DMS114 treated with DMSO at 0.1 percent for 48 hours (cell line): ENCODE data around the gene KRTAP19-6.
"Not testable (repeated sequence)": the region's sequence is repeated elsewhere in the genome, so short reads cannot be mapped to it uniquely, and the experiment has no call there.

Source experiments
- DNase-seq: peaks from one replicate; lab custom pipeline; 2025; ENCODE audit not compliant: unreplicated experiment; lab: John Stamatoyannopoulos, UW

Gene KRTAP19-6, protein sequence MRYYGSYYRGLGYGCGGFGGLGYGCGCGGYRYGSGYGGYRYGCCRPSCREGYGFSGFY

DNA sequence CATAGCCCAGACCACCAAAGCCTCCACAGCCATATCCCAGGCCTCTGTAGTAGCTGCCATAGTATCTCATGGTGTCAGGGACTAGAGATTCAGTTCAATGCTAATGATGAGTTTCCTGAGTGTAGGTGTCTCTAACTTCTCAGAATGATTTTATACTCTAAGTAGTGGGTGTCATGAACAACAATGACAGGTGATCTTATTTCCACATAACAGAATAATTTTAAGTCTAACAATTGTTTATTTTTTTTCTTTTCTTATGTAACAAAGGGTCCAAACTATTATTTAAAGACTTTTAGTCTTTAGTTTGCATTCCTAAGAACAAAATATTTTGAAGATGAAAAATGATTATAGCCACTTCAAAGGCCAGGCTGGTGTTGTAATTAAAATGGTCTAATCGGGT is at the start of gene KRTAP19-6:
KRTAP19-6 (minus strand) TSS at position 101 of the 400 bp plus-strand sequence; CDS start at position 70, 31 bp downstream.
- DNase-seq = no peak

DNA sequence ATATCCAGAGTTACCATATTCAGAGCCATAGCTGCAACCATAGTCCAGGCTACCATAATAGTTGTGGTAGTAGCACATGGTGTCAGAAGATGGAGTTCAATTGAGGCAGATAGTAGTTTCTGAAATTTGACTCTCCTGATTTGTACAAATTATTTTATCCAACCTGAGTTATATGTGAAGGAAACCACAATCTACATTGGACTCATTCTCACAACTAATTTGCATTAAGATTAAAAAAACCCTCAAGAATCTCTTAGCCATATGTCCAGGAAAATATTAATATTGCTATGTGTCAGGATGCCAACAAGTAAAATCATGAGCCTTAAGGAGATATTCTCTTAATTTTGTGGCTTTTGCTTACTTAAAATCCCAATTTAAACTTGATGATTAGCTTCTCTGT is 48.6 kb upstream of the KRTAP19-6 start, which contains the start of gene KRTAP22-2:
KRTAP22-2 (minus strand) TSS at position 101 of the 400 bp plus-strand sequence.
- no peak for DNase-seq

DNA sequence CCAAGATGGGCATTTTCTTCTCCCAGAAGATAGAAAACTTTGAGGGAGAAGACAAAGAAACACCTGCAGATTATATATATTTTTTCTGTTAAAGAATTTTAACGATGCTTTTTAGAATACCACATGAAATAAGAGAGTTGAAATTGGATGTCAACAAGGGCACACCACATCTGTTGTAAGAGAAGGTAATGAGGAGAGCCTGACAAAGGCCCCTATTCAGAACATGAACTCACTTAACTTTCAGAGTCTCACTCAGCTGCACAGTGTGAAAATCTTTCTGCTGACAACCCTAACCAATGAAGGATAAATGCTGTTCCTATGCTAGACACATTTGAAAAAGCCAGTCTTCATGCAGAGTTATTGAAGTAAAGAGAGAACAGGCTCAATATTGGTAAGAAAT is 41.2 kb upstream of the KRTAP19-6 start:
- DNase-seq = no peak

DNA sequence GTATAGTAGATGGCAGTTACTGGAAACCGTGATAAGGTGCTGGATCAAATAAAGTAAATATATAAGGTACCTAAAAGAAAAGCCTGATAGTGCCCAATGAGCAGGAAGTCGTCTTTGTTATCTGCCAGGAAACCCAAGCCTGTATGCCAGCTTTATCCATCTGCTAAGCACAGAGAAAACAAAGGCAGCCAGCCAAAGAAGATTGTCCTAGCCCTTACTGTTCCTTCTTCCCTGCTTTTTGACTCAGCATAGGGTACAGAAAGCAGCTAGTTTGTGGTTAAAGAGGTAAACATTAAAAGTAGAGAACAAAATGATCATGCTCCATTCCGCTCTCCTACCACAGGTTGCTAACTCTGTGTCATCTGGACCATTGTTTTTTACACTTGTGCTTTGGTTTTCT is 38.5 kb upstream of the KRTAP19-6 start:
- DNase-seq = no peak

DNA sequence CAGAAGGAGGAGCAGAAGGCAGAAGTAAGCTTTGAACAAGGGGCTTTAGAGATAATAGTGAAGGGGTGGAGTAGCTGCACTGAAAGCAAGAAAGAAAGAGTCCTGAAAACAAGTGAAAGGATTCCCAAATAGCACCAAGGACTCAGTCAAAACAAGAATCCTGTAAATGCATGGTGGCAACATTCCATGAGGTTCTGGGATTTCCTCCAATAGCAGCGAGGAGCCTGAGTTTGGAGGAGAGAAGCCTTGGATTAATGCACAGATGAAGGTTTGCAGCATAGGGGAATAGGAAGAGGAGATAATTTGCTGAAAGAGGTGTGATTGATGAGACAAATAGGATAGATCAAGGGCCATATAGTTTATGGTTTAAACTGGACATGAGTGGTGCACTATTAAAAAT is 37.7 kb upstream of the KRTAP19-6 start:
- no peak for DNase-seq

DNA sequence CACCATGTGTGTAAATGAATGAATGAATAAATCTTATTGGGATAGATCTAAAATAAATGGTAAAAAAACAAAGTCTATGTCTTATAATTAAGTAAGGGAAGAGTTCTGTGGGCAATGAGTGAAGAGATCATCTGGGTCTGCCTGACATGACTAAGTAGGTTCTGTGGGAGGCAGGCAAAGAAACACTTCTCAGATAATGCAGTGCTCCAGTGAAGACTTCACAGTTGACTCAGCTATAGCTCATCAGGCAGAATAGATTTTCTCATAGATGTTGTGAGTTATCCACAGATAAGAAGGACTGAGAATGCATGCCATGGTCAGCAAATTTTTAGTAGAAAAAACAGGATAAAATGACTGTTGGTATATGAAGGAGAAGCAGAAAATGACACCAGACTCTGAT is 36.1 kb upstream of the KRTAP19-6 start:
- DNase-seq = no peak

DNA sequence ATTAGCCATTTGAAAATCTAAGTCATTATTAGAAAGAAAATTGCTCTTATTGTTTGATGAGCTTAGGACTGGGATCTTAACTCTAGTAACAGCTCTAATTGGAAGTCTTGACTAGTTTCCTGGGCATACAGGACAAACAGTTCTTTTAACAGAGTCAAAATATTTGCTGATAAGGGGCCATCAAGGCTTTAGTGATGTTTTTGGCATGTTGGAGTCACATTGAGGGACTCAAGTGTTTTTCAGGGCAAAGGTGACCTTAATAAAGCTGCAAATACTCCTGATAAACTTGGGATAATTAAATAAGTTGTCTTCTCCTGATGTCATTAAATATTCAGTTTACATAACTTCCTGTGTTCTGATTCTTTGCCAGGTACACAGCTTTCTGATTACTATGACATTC is 26.0 kb upstream of the KRTAP19-6 start:
- no peak for DNase-seq

DNA sequence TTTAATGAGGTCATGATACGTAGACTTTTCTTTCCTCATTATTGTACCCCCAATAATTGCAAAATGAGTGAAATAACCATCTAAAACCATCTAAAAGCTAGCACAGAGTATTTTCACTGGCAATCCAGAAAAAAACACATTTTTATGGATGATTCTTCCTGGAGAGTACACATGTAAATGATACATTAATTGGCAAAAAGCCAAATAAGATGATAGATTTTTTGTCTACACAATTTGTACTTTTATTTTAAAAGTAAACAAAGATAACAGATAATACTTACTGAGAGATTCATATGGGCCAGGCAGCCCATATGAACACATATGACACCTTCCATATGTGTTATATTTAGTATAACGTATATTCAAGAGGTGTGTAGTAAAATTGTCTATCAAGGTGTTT is 22.0 kb upstream of the KRTAP19-6 start:
- no peak for DNase-seq

DNA sequence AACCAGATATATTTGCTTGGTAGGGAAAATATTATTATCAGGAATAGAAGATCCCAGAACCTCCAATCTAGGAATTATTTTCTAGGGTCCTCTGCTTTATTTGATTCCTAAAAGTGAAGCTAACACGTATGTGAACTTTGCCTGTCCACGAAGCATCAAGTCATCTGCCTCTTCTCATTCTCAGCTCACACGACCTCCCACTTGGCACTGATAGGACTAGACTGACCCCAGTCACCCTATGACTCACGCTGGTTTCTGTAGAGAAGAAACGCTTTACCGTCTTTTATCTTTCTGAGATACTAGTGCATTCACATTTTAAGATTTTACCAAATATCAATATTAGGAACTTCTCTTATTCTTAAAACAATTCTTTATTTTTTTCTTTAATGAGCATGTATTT is 21.4 kb upstream of the KRTAP19-6 start:
- no peak for DNase-seq

DNA sequence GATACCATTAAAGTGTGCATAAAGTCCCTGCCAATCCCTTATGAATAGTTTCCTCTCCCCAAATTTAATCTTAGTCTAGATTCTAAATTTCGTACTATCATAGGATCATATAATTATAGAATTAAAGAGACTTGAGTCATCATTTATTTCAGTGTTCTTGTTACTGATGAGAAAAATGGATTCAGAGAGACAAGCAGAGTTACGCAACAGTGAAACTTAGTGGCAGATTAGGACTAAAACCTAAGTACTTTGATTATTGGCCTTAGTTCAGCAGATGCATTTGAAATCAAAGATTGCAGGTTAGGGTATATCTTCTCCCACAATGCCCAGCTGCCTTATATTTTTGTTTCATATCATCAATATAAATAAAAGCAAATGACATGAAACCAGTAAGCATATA is 20.3 kb upstream of the KRTAP19-6 start:
- no peak for DNase-seq

DNA sequence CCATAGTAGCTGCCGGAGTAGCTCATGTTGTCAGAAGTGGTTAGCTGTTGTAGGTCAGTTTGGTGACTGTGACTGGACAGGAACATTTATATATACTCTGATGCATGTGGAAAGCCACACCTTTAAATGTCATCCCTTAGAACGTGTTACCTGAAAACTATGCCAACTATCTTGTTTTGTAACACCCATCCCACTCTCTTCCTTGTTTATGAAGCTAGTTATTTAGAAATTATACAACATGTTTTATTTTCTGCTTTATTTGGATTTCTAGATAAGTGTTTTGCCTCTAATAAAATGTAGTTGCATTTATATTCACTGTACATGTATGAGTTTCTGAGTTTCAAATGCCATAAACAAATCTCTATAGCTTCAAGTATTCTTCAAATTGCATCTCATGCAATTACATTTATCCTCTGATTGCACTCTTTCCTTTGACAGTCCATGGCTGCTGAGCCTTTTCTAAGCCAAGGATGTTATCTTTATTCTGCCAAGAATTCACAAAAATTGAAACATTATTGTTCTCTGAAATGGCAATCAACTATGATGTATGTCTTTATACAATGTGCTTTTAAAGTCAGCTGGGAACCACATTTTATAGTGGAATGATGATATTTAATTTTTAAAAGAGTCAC is 19.7 kb upstream of the KRTAP19-6 start, which contains the start of gene KRTAP19-7:
KRTAP19-7 (minus strand) TSS at position 51 of the 632 bp plus-strand sequence; CDS start at position 26, 25 bp downstream.
- DNase-seq = no peak

DNA sequence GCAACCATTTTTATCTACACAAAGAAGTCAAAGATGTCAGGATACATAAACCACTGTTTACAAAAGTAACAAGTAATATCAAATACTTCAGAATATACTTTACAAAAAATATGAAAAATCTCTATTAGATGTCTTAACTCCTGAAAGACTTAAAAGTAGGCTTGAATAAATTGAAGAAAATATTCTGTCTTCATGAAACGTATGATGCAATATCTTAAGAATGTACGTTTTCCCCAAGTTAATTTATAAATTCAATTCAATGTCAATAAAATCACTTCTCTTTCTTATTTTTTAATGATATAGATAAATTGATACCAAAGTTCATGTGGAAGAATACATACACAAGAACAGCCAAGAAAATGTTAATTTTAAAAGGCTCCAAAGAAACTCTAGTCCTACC is 13.4 kb upstream of the KRTAP19-6 start:
- no peak for DNase-seq

DNA sequence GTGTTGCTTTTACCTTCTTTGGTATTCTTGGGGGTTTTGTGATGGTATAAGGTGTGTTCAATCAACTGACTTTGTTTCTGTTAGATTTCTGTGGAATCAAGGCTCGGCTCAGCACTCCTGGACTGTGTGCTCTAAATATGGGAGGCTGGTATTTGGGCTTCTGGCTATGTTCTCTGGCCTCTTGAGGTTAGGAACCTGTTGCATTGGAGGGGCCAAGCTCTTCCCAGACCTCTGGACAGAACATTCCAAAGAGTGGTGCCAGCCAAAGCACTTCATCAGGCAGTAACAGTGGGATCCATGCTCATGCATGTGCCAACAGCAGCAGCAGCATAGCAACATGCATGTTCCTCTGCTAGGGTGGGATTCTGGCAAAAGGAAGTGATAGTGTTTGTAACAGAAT is 11.1 kb upstream of the KRTAP19-6 start:
- DNase-seq = no peak

DNA sequence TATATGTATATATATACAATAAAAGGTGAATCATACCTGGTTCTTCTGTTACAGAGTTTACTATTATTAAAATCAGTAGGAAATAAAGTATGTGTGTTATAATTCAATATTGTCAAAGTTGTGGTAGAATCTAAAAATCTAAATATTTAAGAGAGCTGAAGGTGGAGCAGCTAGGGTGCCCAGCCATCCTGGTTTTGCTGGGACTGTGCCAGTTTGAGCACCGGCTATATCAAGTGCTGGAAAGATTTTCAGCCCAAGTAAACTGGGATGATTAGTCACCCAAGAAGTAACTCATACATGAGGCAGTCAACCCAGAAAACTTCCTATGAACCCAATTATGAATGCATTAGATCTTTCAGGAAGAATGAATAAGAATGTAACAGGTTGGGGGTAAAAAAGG is 22.8 kb downstream of the KRTAP19-6 start:
- DNase-seq = no peak

DNA sequence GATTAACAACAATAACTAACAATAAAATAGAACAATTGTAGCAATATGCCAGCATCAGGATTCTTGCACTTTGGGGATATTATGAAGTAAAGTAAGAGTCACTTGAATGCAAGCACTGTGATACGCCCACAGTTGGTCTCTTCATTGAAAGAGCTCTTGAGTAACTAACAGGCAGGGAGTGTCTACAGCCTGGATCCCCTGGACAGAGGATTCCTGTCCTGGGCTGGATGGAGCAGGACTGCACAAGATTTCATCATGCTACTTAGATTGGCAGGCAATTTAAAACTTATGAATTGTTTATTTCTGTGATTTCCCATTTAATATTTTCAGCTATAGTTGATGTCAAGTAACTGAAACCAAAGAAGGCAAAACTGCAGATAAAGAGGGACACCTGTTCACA is 26.0 kb downstream of the KRTAP19-6 start:
- no peak for DNase-seq

DNA sequence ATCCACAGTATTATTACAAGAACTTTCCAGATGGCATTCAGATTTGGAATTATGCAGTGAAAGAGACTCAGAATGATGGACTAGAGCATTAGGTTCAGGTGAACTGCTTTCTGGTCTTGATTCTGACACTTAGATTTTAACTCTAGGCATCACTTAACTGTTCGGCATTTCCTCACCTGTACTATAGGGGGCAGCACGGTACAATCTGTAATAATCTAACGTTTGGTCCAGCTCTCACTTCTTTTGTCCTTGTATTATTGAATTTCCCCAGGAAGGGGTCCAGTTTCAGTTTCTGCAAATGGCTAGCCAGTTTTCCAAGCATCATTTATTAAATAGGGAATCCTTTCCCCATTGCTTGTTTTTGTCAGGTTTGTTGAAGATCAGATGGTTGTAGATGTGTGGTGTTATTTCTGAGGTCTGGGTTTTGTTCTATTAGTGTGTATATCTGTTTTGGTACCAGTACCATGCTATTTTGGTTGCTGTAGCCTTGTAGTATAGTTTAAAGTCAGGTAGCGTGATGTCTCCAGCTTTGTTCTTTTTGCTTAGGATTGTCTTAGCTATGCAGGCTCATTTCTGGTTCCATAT is 36.0 kb downstream of the KRTAP19-6 start:
- not testable (repeated sequence) for DNase-seq

DNA sequence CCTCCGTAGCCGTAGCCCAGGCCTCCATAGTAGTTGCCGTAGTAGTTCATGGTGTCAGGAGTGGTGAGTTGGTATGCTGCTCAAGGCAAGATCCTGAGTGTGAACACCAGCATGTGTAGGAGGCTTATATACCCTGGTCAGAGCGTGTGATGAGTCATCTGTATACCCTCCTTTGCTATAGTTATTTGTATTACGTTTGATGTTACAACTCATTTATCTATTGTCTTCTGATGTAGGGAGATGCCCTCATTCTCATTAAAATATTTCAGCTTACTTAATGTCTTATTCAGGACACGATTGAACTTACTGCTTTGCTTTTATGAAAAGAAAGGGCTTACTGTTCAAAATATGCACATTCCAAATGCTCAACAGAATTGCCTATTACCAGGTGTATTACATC is 39.6 kb downstream of the KRTAP19-6 start, which contains the start of gene KRTAP19-5:
KRTAP19-5 (minus strand) TSS at position 101 of the 400 bp plus-strand sequence; CDS start at position 50, 51 bp downstream.
- no peak for DNase-seq

DNA sequence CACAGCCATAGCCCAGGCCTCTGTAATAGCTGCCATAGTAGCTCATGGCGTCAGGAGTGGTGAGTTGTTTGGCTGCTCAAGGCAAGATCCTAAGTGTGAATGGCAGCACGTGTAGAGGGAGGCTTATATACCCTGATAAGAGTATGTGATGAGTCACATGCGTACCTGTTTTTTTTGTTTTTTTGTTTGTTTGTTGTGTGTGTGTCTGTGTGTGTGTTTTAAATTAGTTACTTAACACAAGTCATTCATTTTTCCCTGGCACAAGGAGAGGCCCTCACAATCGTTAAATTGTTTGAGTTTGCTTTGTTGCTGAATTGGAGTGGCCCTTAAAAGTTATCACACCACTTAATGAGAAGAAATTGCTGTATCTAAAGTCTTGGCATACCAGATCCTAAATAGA is 44.6 kb downstream of the KRTAP19-6 start, which contains the start of gene KRTAP19-4:
KRTAP19-4 (minus strand) TSS at position 101 of the 400 bp plus-strand sequence; CDS start at position 46, 55 bp downstream.
- no peak for DNase-seq

DNA sequence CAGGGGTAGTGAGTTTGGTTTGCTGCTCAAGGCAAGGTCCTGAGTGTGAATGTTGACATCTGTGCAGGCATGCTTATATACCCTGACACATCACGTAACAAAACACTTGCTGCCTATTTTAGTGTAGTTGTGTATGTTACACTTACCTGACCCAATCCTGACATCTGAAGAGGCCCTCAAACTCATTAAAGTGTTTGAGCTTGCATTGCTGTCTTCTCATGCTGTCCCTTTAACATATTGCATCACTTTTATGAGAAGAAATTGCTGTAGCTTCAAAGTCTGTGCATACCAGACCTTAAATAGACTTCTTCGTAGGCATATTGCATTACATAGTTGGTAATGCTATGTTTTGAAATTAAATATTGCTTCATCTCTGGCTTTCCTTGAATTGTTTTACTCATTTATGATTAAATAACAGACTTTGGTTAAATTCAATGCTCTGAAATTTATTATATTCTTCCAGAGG is 49.7 kb downstream of the KRTAP19-6 start, which contains the start of gene KRTAP19-3:
KRTAP19-3 (minus strand) TSS at position 51 of the 466 bp plus-strand sequence. CDS start 56 bp downstream, outside the sequence.
- DNase-seq = no peak
